ENCODE data around the gene ANXA2. TPM values are rescaled to one million over a fixed set of nuclear protein-coding genes. Genes with fewer than 3 reads are reported as not detected.

The ANXA2 gene
- total and polyA plus RNA-seq, 10 of the 15 experiments (the other 5 are each of a cell fraction or from before 2014, with no cell fraction given): 135 to 540 (median 281) TPM

DNA sequence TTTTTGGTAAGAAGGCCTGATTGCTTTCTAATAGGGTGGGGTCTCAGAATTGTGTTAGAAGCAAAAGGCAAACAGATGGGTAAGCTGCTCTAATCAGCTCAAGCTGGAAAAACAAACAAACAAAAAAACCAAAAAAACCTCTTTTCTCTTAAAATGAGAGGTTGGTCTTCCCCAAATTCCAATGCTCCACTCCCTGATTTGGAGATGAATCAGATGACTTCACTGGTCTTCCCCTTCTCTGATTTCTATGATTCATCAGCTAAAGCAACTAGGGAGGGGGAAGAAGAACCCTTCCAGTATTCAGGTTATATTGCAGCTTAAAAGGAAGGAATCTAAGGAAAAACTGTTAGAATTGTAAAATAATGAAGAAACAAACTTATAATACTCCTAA lies 9.6 kb upstream of the ANXA2 start:
- H3K4me1 ChIP-seq (ENCODE audit: control insufficient read depth, insufficient read depth, low read length): no peaks in the 10 kb centered on the region
- in situ Hi-C loops (cut with MboI): no loop called here
- H3K79me2 ChIP-seq (ENCODE audit: control insufficient read depth, insufficient read depth, low read length): no peaks in the 10 kb centered on the region
- POLR2A ChIA-PET: interaction anchor here (0.7 kb wide), 1 partner anchor 9 kb away, joined by 9 read pairs; the partner anchor contains the start of gene ANXA2
- no TSS peak for BruUV-seq (replicated peaks)
- H3K27me3 ChIP-seq (replicated peaks in 1 of 2; ENCODE audit: control insufficient read depth in 2 of 2, insufficient read depth in 2 of 2, low read length in 1 of 2): no peaks in the 10 kb centered on the region
- no peak overlapping the region for H3K9ac ChIP-seq (ENCODE audit: control insufficient read depth, insufficient read depth, low read length)
- H3K4me3 ChIP-seq: no peak overlapping the region
- intact Hi-C loops (cut with micrococcal nuclease; ENCODE audit: unreplicated experiment): no loop called here
- H4K20me1 ChIP-seq (ENCODE audit: control insufficient read depth, insufficient read depth): no peaks in the 10 kb centered on the region
- no peak for TF ChIP-seq NFIC (IDR thresholded peaks at IDR 0.05; ENCODE audit: low read depth, low read length)
- no peak for TF ChIP-seq JUNB (IDR thresholded peaks at IDR 0.05)
- RAD21 ChIA-PET (ENCODE audit: unreplicated experiment): interaction anchor here (1.2 kb wide), 1 partner anchor 9 kb away, joined by 3 read pairs; no protein-coding TSS in a partner anchor
- no peaks in the 10 kb centered on the region for H3K36me3 ChIP-seq (ENCODE audit: control insufficient read depth in 2 of 2, insufficient read depth in 2 of 2, low read length in 1 of 2)
- H3K27ac ChIP-seq (ENCODE audit: control insufficient read depth, insufficient read depth): no peak overlapping the region
- no peaks in the 10 kb centered on the region for H3K9me3 ChIP-seq (replicated peaks; ENCODE audit: control insufficient read depth, insufficient read depth, low read length)
- DNase-seq (ENCODE audit: low read depth, low spot score): no peak
- no peak for ATAC-seq
- FAIRE-seq: no peak
- SMC1A ChIA-PET (ENCODE audit: uncharacterized antibody, unreplicated experiment): interaction anchor here (0.9 to 1.8 kb wide), 3 partner anchors 15 to 96 kb away, joined by 3 to 4 read pairs (median 3); no protein-coding TSS in a partner anchor
- CTCF ChIA-PET: interaction anchor here (1.1 to 2.3 kb wide), 2 partner anchors 42 to 44 kb away, joined by 3 to 5 read pairs; no protein-coding TSS in a partner anchor
- H3K4me2 ChIP-seq (ENCODE audit: control insufficient read depth, insufficient read depth): no peak overlapping the region
- H2AFZ ChIP-seq (ENCODE audit: control insufficient read depth, low read depth, low read length): no peak overlapping the region

DNA sequence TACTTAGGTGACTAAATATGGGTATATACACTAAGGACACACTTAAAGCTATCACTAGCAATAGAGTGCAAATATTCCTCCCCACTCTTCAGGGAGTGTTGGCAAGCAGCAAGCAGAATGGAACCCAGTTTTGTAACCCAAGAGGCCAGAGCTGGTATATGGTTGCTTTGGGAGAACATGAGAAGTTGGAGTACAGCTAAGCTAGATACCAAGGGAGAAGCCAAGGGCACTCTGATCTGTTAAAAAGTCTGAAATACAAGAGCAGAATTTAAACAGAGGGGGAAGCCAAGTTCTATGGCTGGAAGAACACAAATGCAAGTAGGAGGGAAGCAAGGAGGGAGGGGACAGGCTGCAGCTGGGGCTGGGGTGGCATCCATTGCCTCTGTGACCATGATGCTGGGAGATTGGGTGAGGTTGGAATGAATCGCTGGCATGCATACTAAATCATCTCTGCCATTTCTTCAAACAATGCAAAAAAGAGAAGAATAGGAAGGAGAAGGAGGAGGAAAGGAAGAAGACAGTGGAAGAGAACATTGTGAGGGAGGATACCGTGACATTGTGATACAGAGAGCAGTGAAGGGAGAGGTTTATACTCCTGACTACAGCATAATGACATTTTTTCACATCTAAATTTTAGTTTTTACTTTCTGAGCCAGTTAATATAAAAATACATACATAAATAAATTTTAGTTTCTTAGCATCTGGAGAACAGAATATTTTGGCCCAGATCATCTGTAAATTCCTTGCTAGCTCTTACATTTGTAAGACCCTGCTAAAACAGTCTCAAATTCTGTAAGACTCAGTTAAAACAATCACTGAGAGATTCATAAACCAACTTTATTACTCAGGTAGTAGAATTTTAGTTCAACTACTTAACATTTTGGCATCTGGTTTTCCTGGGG lies 9.0 kb upstream of the ANXA2 start:
- Histone ChIP-seq H3K36me3 (ENCODE audit: control insufficient read depth in 2 of 2, insufficient read depth in 2 of 2, low read length in 1 of 2) (no peaks in the 10 kb centered on the region), H3K4me2 (ENCODE audit: control insufficient read depth, insufficient read depth) (no peak overlapping the region), H3K9me3 (replicated peaks; ENCODE audit: control insufficient read depth, insufficient read depth, low read length) (no peaks in the 10 kb centered on the region), H3K4me1 (ENCODE audit: control insufficient read depth, insufficient read depth, low read length) (no peaks in the 10 kb centered on the region), H4K20me1 (ENCODE audit: control insufficient read depth, insufficient read depth) (no peaks in the 10 kb centered on the region), H3K9ac (ENCODE audit: control insufficient read depth, insufficient read depth, low read length) (no peak overlapping the region), H3K27me3 (replicated peaks in 1 of 2; ENCODE audit: control insufficient read depth in 2 of 2, insufficient read depth in 2 of 2, low read length in 1 of 2) (no peaks in the 10 kb centered on the region), H3K79me2 (ENCODE audit: control insufficient read depth, insufficient read depth, low read length) (no peaks in the 10 kb centered on the region), H2AFZ (ENCODE audit: control insufficient read depth, low read depth, low read length) (no peak overlapping the region), H3K27ac (ENCODE audit: control insufficient read depth, insufficient read depth) (no peak overlapping the region), H3K4me3 (no peak overlapping the region)
- no TSS peak for BruUV-seq (replicated peaks)
- no peak for DNase-seq (ENCODE audit: low read depth, low spot score)
- no peak for FAIRE-seq
- no peak for ATAC-seq
- SMC1A ChIA-PET (ENCODE audit: uncharacterized antibody, unreplicated experiment): interaction anchor here (0.7 to 1.8 kb wide), 6 partner anchors 16 to 424 kb away, joined by 3 to 4 read pairs (median 3); no protein-coding TSS in a partner anchor
- 100% methylated on average over 2 of the region's 2 CpGs for WGBS (ENCODE audit: insufficient coverage, insufficient replicate concordance, low lambda C conversion rate, missing lambda C conversion rate)
- POLR2A ChIA-PET: no interaction called here
- intact Hi-C loops (cut with micrococcal nuclease; ENCODE audit: unreplicated experiment) (no loop called here), in situ Hi-C loops (cut with MboI) (no loop called here)
- TF ChIP-seq GATAD2B (conservative IDR thresholded peaks at IDR 0.05; ENCODE audit: low read depth): no peak
- no peak for TF ChIP-seq EZH2 (IDR thresholded peaks at IDR 0.05; ENCODE audit: borderline replicate concordance, control insufficient read depth, low read depth, low read length)
- no peak for TF ChIP-seq TAF1 (IDR thresholded peaks at IDR 0.05; ENCODE audit: borderline replicate concordance, low read depth, low read length)
- RAD21 ChIA-PET (ENCODE audit: unreplicated experiment): interaction anchor here (1.2 kb wide), 1 partner anchor 8 kb away, joined by 3 read pairs; no protein-coding TSS in a partner anchor
- CTCF ChIA-PET: interaction anchor here (1.0 to 2.3 kb wide), 4 partner anchors 11 to 47 kb away, joined by 3 to 5 read pairs (median 4); no protein-coding TSS in a partner anchor
